Measurements from ENCODE around the gene IFI44L.

Gene IFI44L

GRCh38 chr1:78652019-78652560, 31.8 kb downstream of the IFI44L start:
- TF ChIP-seq POLR2AphosphoS5 (IDR thresholded peaks at IDR 0.05; ENCODE audit: low read depth, low read length): no peak

GRCh38 chr1:78658901-78659300, 38.7 kb downstream of the IFI44L start:
- TF ChIP-seq SIN3A (IDR thresholded peaks at IDR 0.05; ENCODE audit: borderline replicate concordance, insufficient read depth, low read length) (no peak), FOXP2 (optimal IDR thresholded peaks at IDR 0.05; ENCODE audit: borderline replicate concordance, extremely low read depth, extremely low read length, insufficient read depth) (no peak), TAF1 (IDR thresholded peaks at IDR 0.05; ENCODE audit: borderline replicate concordance, insufficient read depth, low read length) (no peak), POLR2AphosphoS5 (IDR thresholded peaks at IDR 0.05; ENCODE audit: low read depth, low read length) (no peak)
- TF ChIP-seq, protein P1, sequence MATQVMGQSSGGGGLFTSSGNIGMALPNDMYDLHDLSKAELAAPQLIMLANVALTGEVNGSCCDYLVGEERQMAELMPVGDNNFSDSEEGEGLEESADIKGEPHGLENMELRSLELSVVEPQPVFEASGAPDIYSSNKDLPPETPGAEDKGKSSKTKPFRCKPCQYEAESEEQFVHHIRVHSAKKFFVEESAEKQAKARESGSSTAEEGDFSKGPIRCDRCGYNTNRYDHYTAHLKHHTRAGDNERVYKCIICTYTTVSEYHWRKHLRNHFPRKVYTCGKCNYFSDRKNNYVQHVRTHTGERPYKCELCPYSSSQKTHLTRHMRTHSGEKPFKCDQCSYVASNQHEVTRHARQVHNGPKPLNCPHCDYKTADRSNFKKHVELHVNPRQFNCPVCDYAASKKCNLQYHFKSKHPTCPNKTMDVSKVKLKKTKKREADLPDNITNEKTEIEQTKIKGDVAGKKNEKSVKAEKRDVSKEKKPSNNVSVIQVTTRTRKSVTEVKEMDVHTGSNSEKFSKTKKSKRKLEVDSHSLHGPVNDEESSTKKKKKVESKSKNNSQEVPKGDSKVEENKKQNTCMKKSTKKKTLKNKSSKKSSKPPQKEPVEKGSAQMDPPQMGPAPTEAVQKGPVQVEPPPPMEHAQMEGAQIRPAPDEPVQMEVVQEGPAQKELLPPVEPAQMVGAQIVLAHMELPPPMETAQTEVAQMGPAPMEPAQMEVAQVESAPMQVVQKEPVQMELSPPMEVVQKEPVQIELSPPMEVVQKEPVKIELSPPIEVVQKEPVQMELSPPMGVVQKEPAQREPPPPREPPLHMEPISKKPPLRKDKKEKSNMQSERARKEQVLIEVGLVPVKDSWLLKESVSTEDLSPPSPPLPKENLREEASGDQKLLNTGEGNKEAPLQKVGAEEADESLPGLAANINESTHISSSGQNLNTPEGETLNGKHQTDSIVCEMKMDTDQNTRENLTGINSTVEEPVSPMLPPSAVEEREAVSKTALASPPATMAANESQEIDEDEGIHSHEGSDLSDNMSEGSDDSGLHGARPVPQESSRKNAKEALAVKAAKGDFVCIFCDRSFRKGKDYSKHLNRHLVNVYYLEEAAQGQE (IDR thresholded peaks at IDR 0.05; ENCODE audit: insufficient read depth in 1 of 2, low read depth in 2 of 2, low read length in 2 of 2): no peak

DNA sequence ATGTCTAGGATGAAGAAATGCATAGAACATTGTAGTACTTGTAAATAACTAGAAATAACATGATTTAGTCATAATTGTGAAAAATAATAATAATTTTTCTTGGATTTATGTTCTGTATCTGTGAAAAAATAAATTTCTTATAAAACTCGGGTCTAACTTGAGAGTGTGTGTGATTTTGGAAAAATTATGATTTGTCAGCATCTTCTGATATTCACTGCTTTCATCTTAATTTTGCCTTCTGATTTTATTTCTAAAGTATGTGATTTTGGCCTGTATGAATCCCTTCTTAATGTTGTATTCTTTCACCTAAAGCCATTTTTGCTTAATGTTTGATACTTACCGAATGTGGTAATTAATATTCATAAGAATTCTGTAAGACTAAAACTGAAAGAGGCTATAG, 43.7 kb downstream of the IFI44L start:
- TF ChIP-seq POLR2AphosphoS5 (IDR thresholded peaks at IDR 0.05; ENCODE audit: low read depth, low read length) (no peak), TAF1 (IDR thresholded peaks at IDR 0.05; ENCODE audit: borderline replicate concordance, insufficient read depth, low read length) (no peak), SIN3A (IDR thresholded peaks at IDR 0.05; ENCODE audit: borderline replicate concordance, insufficient read depth, low read length) (no peak), FOXP2 (optimal IDR thresholded peaks at IDR 0.05; ENCODE audit: borderline replicate concordance, extremely low read depth, extremely low read length, insufficient read depth) (no peak)
- TF ChIP-seq, protein P1 (IDR thresholded peaks at IDR 0.05; ENCODE audit: insufficient read depth in 1 of 2, low read depth in 2 of 2, low read length in 2 of 2): no peak

GRCh38 chr1:78664763-78665162, 44.5 kb downstream of the IFI44L start:
- TF ChIP-seq, protein P1 (IDR thresholded peaks at IDR 0.05; ENCODE audit: insufficient read depth in 1 of 2, low read depth in 2 of 2, low read length in 2 of 2): no peak
- TF ChIP-seq POLR2AphosphoS5 (IDR thresholded peaks at IDR 0.05; ENCODE audit: low read depth, low read length) (no peak), FOXP2 (optimal IDR thresholded peaks at IDR 0.05; ENCODE audit: borderline replicate concordance, extremely low read depth, extremely low read length, insufficient read depth) (no peak), TAF1 (IDR thresholded peaks at IDR 0.05; ENCODE audit: borderline replicate concordance, insufficient read depth, low read length) (no peak), SIN3A (IDR thresholded peaks at IDR 0.05; ENCODE audit: borderline replicate concordance, insufficient read depth, low read length) (no peak)

- TF ChIP-seq SIN3A (IDR thresholded peaks at IDR 0.05; ENCODE audit: borderline replicate concordance, insufficient read depth, low read length) (no peak), TAF1 (IDR thresholded peaks at IDR 0.05; ENCODE audit: borderline replicate concordance, insufficient read depth, low read length) (no peak), FOXP2 (optimal IDR thresholded peaks at IDR 0.05; ENCODE audit: borderline replicate concordance, extremely low read depth, extremely low read length, insufficient read depth) (no peak), POLR2AphosphoS5 (IDR thresholded peaks at IDR 0.05; ENCODE audit: low read depth, low read length) (no peak)
- TF ChIP-seq, protein P1 (IDR thresholded peaks at IDR 0.05; ENCODE audit: insufficient read depth in 1 of 2, low read depth in 2 of 2, low read length in 2 of 2): no peak
Observed at GRCh38 chr1:78665809-78666208, 45.6 kb downstream of the IFI44L start.
